Neutrophil (primary cell): ENCODE data around the gene LHFPL4.

Experiments
- H3K27ac ChIP-seq: fragments of 200-600 bp; sonication (generic); 2 replicates; pipeline ENCODE4 v1.5.1; 2016; ENCODE audit warnings: mild to moderate bottlenecking, moderate library complexity
- H3K27me3 ChIP-seq: fragments of 200-600 bp; sonication (generic); 2 replicates; pipeline ENCODE4 v1.6.0; 2016; ENCODE audit warnings: mild to moderate bottlenecking
- H3K36me3 ChIP-seq: fragments of 200-600 bp; sonication (generic); 2 replicates; pipeline ENCODE4 v1.5.1; 2017
- H3K4me1 ChIP-seq, 2 experiments: fragments of 200-600 bp in 1 of 2; sonication (generic) in 1 of 2; 1 replicate in 1 of 2; 2 replicates in 1 of 2; pipeline versions ENCODE4 v1.5.1 to v1.6.1; 2013 to 2016; ENCODE audit warnings: low read depth in 1 of 2, low read length in 1 of 2, mild to moderate bottlenecking in 1 of 2, moderate library complexity in 1 of 2; ENCODE audit not compliant: control insufficient read depth in 1 of 2, insufficient read depth in 1 of 2
- H3K4me3 ChIP-seq, 2 experiments: fragments of 200-600 bp in 1 of 2; sonication (generic) in 1 of 2; 1 replicate in 1 of 2; 2 replicates in 1 of 2; pipeline ENCODE4 v1.5.1; 2013 to 2016; ENCODE audit warnings: low read depth in 1 of 2, low read length in 1 of 2, mild to moderate bottlenecking in 1 of 2, moderate library complexity in 1 of 2
- H3K9me3 ChIP-seq: fragments of 200-600 bp; sonication (generic); 2 replicates; pipeline ENCODE4 v1.5.1; 2016
- TF ChIP-seq, protein P1 (sequence below): fragments of 200-600 bp; sonication (generic); IDR thresholded peaks from 2 replicates; pipeline ENCODE4 v1.5.1; 2016; ENCODE audit warnings: antibody characterized with exemption

LHFPL4 gene

DNA sequence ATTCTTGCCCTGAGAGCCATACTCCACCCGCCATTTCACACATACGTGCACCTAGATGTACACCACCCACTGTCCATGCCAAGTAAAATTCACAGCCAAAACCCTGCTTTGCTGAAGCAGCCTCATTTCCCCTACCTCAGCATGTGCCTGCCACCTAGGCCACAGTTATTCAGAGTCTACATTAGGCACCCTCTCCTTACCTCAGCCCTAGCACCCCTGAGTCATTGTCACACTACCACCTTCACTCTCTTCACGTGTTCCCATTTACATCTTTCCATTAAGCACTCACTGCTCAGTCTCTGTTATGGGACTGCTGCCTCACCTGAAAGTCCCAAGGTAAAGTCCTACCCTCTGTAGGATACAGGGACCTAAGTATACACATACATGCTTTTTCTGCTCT, 86.2 kb downstream of the LHFPL4 start:
- TF ChIP-seq, protein P1, sequence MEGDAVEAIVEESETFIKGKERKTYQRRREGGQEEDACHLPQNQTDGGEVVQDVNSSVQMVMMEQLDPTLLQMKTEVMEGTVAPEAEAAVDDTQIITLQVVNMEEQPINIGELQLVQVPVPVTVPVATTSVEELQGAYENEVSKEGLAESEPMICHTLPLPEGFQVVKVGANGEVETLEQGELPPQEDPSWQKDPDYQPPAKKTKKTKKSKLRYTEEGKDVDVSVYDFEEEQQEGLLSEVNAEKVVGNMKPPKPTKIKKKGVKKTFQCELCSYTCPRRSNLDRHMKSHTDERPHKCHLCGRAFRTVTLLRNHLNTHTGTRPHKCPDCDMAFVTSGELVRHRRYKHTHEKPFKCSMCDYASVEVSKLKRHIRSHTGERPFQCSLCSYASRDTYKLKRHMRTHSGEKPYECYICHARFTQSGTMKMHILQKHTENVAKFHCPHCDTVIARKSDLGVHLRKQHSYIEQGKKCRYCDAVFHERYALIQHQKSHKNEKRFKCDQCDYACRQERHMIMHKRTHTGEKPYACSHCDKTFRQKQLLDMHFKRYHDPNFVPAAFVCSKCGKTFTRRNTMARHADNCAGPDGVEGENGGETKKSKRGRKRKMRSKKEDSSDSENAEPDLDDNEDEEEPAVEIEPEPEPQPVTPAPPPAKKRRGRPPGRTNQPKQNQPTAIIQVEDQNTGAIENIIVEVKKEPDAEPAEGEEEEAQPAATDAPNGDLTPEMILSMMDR, result no peak
- Histone ChIP-seq H3K4me3 (no peak overlapping the region), H3K4me1 (no peaks in the 10 kb centered on the region), H3K9me3 (no peaks in the 10 kb centered on the region), H3K27me3 (no peaks in the 10 kb centered on the region), H3K36me3 (peaks cover 100% of the 10 kb centered on the region), H3K27ac (no peak overlapping the region)

DNA sequence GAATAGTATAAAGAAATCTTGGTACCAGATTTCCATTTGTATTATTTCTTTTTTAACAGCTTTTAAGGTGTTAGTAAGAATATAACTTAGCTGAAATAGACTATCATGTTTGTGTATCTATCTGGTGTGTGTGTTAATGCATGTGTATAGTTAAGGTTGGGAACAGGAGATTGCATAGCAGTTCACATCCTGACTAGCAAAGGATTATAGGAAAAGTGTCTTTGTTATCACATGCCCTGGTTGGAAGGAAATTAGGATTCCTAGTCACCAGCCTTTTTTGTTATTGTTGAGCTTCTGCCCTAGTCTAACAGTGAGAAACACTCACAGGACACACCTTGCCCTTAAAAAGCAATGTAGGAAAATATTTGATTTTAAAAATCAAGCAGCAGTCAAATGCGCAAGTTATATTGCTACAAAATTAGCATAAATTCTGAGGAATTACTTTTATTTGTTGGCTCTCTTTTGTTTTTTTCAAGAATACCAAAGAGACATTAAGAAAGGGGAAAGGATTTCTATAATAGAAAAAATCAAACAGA, 98.0 kb downstream of the LHFPL4 start:
- no peak overlapping the region for H3K4me3 ChIP-seq
- H3K4me1 ChIP-seq, result no peaks in the 10 kb centered on the region
- peaks cover 82% of the 10 kb centered on the region for H3K36me3 ChIP-seq
- H3K9me3 ChIP-seq, result no peaks in the 10 kb centered on the region
- no peak overlapping the region for H3K27ac ChIP-seq
- no peaks in the 10 kb centered on the region for H3K27me3 ChIP-seq
- TF ChIP-seq, protein P1, result no peak

DNA sequence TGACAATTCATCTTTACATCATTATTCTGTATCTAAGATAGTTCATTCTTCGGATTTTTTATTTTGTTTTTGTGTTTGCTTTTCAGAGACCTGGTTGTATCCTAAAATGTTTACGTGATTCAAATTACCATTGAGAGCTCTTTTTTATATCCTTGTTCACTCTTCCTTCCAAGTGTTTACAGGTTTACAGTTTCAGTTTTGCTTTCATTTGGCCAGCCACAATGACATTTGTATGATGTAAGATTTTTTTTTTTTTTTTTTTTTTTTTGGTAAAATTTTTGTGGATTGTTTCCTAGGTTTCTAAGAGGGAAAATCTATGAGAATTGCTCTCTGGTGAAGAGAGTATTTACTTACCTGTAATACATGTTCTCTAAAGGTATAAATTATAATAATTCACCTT, 101.2 kb downstream of the LHFPL4 start:
- TF ChIP-seq, protein P1, result no peak
- Histone ChIP-seq H3K4me3 (no peak overlapping the region), H3K36me3 (peaks cover 82% of the 10 kb centered on the region), H3K4me1 (no peaks in the 10 kb centered on the region), H3K9me3 (no peaks in the 10 kb centered on the region), H3K27me3 (no peaks in the 10 kb centered on the region), H3K27ac (peak overlapping the region; percentile 5)

DNA sequence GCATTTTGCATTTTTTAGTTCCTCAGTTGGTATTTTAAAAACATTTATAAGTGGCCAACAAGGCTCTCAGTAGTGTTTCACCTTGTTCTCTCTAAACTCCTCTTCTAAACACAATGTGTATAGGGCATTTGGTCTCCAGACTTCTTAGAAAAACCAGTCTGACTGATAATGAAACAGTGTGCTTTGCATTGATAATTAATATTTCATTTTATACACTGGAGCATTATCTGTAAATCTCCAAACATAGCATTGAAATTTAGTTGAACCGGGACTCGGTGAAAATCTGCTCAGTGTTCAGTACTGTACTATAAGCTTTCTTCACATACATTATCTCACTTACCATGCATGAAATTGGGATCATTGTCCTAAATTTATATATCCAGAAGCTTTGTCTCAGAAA, 102.6 kb downstream of the LHFPL4 start:
- Histone ChIP-seq H3K4me3 (no peak overlapping the region), H3K27me3 (no peaks in the 10 kb centered on the region), H3K9me3 (no peaks in the 10 kb centered on the region), H3K27ac (no peak overlapping the region), H3K4me1 (no peaks in the 10 kb centered on the region), H3K36me3 (peaks cover 87% of the 10 kb centered on the region)
- TF ChIP-seq, protein P1, result no peak

DNA sequence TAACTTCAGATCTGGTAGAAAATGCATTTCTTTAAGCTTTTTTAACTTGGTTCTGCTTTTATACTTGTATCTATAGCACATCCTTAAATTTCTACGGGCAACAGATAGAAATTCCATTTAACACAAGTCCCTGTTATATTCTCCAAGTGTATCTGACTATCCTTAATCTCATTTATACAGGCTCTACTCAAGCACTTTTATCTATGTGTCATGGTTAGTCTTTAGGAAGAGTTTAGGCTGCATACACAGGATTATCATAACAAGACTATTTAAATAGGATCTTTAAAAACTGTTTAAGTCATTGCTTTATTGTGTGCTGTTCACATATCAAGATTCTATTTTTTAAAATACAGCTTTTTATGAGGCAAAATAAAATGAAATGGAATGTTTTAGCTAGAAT, 103.5 kb downstream of the LHFPL4 start:
- peaks cover 86% of the 10 kb centered on the region for H3K36me3 ChIP-seq
- H3K9me3 ChIP-seq, result no peaks in the 10 kb centered on the region
- H3K27ac ChIP-seq, result no peak overlapping the region
- TF ChIP-seq, protein P1, result no peak
- no peak overlapping the region for H3K4me3 ChIP-seq
- H3K4me1 ChIP-seq, result no peaks in the 10 kb centered on the region
- no peaks in the 10 kb centered on the region for H3K27me3 ChIP-seq

DNA sequence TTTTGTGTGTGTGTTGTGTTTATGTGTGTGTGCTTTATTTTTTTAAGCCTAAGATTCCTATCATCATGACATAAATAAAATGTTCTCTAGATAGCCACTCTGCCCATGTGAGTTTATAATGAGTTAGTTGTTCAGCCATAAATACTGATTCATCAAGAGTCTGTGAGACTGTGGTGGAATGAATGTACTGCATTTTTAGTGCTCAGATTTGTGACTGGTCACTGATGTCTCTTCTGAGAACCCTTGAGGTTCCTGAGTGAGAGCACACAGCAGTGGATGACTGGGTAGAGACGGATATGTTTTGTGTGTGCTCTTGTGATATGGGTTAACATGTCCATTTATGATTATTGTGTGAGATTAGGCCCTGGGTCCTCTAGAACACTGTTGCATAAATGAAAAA, 105.0 kb downstream of the LHFPL4 start:
- TF ChIP-seq, protein P1, result no peak
- no peak overlapping the region for H3K27ac ChIP-seq
- no peaks in the 10 kb centered on the region for H3K27me3 ChIP-seq
- H3K4me3 ChIP-seq, result no peak overlapping the region
- H3K36me3 ChIP-seq, result peaks cover 89% of the 10 kb centered on the region
- H3K9me3 ChIP-seq, result no peaks in the 10 kb centered on the region
- H3K4me1 ChIP-seq, result no peaks in the 10 kb centered on the region
